ENCODE results near the gene KLHDC7B. TPM values are rescaled to one million over a fixed set of nuclear protein-coding genes. Genes with fewer than 3 reads are reported as not detected.
A peak's percentile ranks its signal among the peaks of the same experiment; 100 is the strongest.

The KLHDC7B gene
- total and polyA plus RNA-seq, 2 of the 13 experiments (the other 11 are each of a cell fraction or from before 2014, with no cell fraction given), result 0.11 TPM; not detected in 1

GRCh38 chr22:50569041-50569459 lies 23.4 kb downstream of the KLHDC7B start (continued):
- TF ChIP-seq ZNF281 (CRISPR knock-in tag; IDR thresholded peaks at IDR 0.05; ENCODE audit: borderline replicate concordance), result peak; percentile 58; the same call in 1 of the 2 replicates
- TF ChIP-seq ZSCAN9 (CRISPR knock-in tag; IDR thresholded peaks at IDR 0.05; ENCODE audit: borderline replicate concordance), result no peak
- 0 out of 2 replicates have a peak, but pooled peaks have one; percentile 27 for TF ChIP-seq TAF1 (CRISPR knock-in tag; IDR thresholded peaks at IDR 0.05)
- TF ChIP-seq GTF3A (CRISPR knock-in tag; conservative IDR thresholded peaks at IDR 0.05), result no peak
- TF ChIP-seq ATF1 (CRISPR knock-in tag; IDR thresholded peaks at IDR 0.05), result no peak
- no peak for TF ChIP-seq HNRNPUL1 (IDR thresholded peaks at IDR 0.05; ENCODE audit: low read depth, low read length)
- no peak for TF ChIP-seq TFDP1 (CRISPR knock-in tag; IDR thresholded peaks at IDR 0.05; ENCODE audit: borderline replicate concordance)
- TF ChIP-seq CCDC6 (CRISPR knock-in tag; IDR thresholded peaks at IDR 0.05), result no peak
- no peak for TF ChIP-seq U2AF2 (IDR thresholded peaks at IDR 0.05; ENCODE audit: low read depth, low read length)
- TF ChIP-seq CBFB (CRISPR knock-in tag; IDR thresholded peaks at IDR 0.05), result peak; percentile 36; the same call in 1 of the 2 replicates
- no peak for TF ChIP-seq NKX3-1 (CRISPR knock-in tag; IDR thresholded peaks at IDR 0.05)
- 0 out of 2 replicates have a peak, but pooled peaks have one; percentile 12 for TF ChIP-seq ZNF691 (CRISPR knock-in tag; IDR thresholded peaks at IDR 0.05; ENCODE audit: borderline replicate concordance, low read depth)
- no peak for TF ChIP-seq SIN3A (IDR thresholded peaks at IDR 0.05; ENCODE audit: borderline replicate concordance, low read depth, low read length)
- TF ChIP-seq ZMYM2 (CRISPR knock-in tag; IDR thresholded peaks at IDR 0.05), result no peak
- no peak for TF ChIP-seq ZEB1 (IDR thresholded peaks at IDR 0.05; ENCODE audit: insufficient replicate concordance, low read depth)
- 0 out of 2 replicates have a peak, but pooled peaks have one; percentile 13 for TF ChIP-seq ZNF792 (CRISPR knock-in tag; IDR thresholded peaks at IDR 0.05)
- 0 out of 2 replicates have a peak, but pooled peaks have one; percentile 30 for TF ChIP-seq KMT2B (CRISPR knock-in tag; IDR thresholded peaks at IDR 0.05)
- no peak for TF ChIP-seq ZNF432 (CRISPR knock-in tag; IDR thresholded peaks at IDR 0.05; ENCODE audit: borderline replicate concordance)
- TF ChIP-seq DR1 (CRISPR knock-in tag; IDR thresholded peaks at IDR 0.05), result no peak
- no peak; the same call in 1 of the 2 replicates for TF ChIP-seq NR2F6 (IDR thresholded peaks at IDR 0.05)
- peak; percentile 73; the same call in 1 of the 2 replicates for TF ChIP-seq NR2F6 (CRISPR knock-in tag; IDR thresholded peaks at IDR 0.05)
- TF ChIP-seq ZNF761 (CRISPR knock-in tag; conservative IDR thresholded peaks at IDR 0.05), result peak; percentile 80; the same call in 1 of the 2 replicates
- peak; percentile 86 for TF ChIP-seq HIC2 (CRISPR knock-in tag; IDR thresholded peaks at IDR 0.05; ENCODE audit: low read depth)
- TF ChIP-seq FOXO4 (CRISPR knock-in tag; conservative IDR thresholded peaks at IDR 0.05), result no peak
